HepG2 (cell line): ENCODE measurements around the gene ELP6. TPM values are rescaled to one million over a fixed set of nuclear protein-coding genes. Genes with fewer than 3 reads are reported as not detected.
A peak's percentile ranks its signal among the peaks of the same experiment; 100 is the strongest.

Experiments used
- ATAC-seq: fragments of 200-7000 bp; cut with Tn5 transposase; 3 replicates; pipeline ENCODE4 v1.9.1; 2020; ENCODE audit warnings: mild to moderate bottlenecking, moderate library complexity
- BruUV-seq: library from RNA; stranded (reverse); fragments of 400-500 nt; replicated peaks from 2 replicates; lab custom pipeline; 2021; lab: Mats Ljungman, UMichigan
- CTCF ChIA-PET: fragments of 300-600 bp; formaldehyde crosslinking; extraction: SDS; loops from one replicate; lab custom pipeline; 2021; ENCODE audit warnings: low total read pairs, inconsistent platforms, low intra/inter-chr PET ratio; lab: Yijun Ruan, JAX
- POLR2A ChIA-PET: fragments of 350-600 bp; sonication (Branson Sonifier 250); formaldehyde crosslinking; loops from one replicate; lab custom pipeline; 2020; ENCODE audit warnings: antibody characterized with exemption, inconsistent platforms; lab: Yijun Ruan, JAX
- DNase-seq: peaks from one replicate; pipeline ENCODE4 v3.0.0-alpha.2; 2015; ENCODE audit warnings: low spot score
- FAIRE-seq: peaks from 3 replicates; lab custom pipeline; 2011; peaks lifted over from hg19 to GRCh38; lab: Jason Lieb, UNC
- H2AFZ ChIP-seq: one replicate; pipeline ENCODE4 v1.6.1; 2011; ENCODE audit warnings: low read length, inconsistent platforms
- H3K27ac ChIP-seq: fragments of 300-600 bp; 3 replicates; pipeline ENCODE4 v1.8.0; 2011; ENCODE audit warnings: mixed run types, mild to moderate bottlenecking, mixed read lengths, low read length, inconsistent platforms; ENCODE audit not compliant: insufficient read depth; ENCODE audit errors: extremely low read length
- H3K27me3 ChIP-seq, 2 experiments: fragments of 200-600 bp in 1 of 2; 2 replicates in 1 of 2; 3 replicates in 1 of 2; pipeline versions ENCODE4 v1.6.0 to v1.8.0; 2011; ENCODE audit warnings: low read length in 2 of 2, mild to moderate bottlenecking in 2 of 2, moderate library complexity in 2 of 2, inconsistent platforms in 1 of 2; ENCODE audit not compliant: insufficient read depth in 2 of 2, control insufficient read depth in 1 of 2
- H3K36me3 ChIP-seq, 2 experiments: fragments of 200-600 bp in 1 of 2; replicated peaks in 1 of 2; 2 replicates in 1 of 2; 3 replicates in 1 of 2; pipeline versions ENCODE4 v1.5.1 to v1.8.0; 2011; ENCODE audit warnings: low read length in 2 of 2, inconsistent platforms in 1 of 2; ENCODE audit not compliant: insufficient read depth in 2 of 2, control insufficient read depth in 1 of 2
- H3K4me1 ChIP-seq: 2 replicates; pipeline ENCODE4 v1.5.1; 2012; ENCODE audit warnings: low read length, inconsistent platforms; ENCODE audit not compliant: insufficient read depth
- H3K4me2 ChIP-seq: 2 replicates; pipeline ENCODE4 v1.6.0; 2011; ENCODE audit warnings: low read depth, low read length, inconsistent platforms
- H3K4me3 ChIP-seq, 3 experiments: fragments of 200-600 bp in 1 of 3; sonication (generic), shearing (Covaris generic) in 1 of 3; replicated peaks in 1 of 3; 2 replicates each; pipeline ENCODE4 v1.5.1; 2011 to 2016; ENCODE audit warnings: low read length in 3 of 3, inconsistent platforms in 2 of 3, low read depth in 2 of 3, mild to moderate bottlenecking in 2 of 3, control low read depth in 1 of 3, mixed read lengths in 1 of 3; ENCODE audit not compliant: insufficient read depth in 1 of 3
- H3K79me2 ChIP-seq: one replicate; pipeline ENCODE4 v1.6.1; 2011; ENCODE audit warnings: low read length, inconsistent platforms; ENCODE audit not compliant: insufficient read depth
- H3K9ac ChIP-seq: 2 replicates; pipeline ENCODE4 v1.6.0; 2011; ENCODE audit warnings: mild to moderate bottlenecking, low read depth, low read length, inconsistent platforms; ENCODE audit not compliant: insufficient read depth
- H3K9me3 ChIP-seq: 2 replicates; pipeline ENCODE4 v1.5.1; 2012; ENCODE audit warnings: mild to moderate bottlenecking, low read length
- H4K20me1 ChIP-seq: 2 replicates; pipeline ENCODE4 v1.6.0; 2011; ENCODE audit warnings: inconsistent platforms, mild to moderate bottlenecking, low read length, moderate library complexity; ENCODE audit not compliant: insufficient read depth
- ATM ChIP-seq: fragments of 450-650 bp; IDR thresholded peaks from 2 replicates; pipeline ENCODE4 v1.7.1; 2017; ENCODE audit warnings: mild to moderate bottlenecking, borderline replicate concordance
- BATF2 ChIP-seq: sonication (generic); formaldehyde crosslinking; IDR thresholded peaks from 2 replicates; pipeline ENCODE4 v1.8.0; 2022; ENCODE audit warnings: mild to moderate bottlenecking, missing genetic modification reagents, moderate library complexity
- CREM ChIP-seq, 2 experiments: sonication (generic) in 1 of 2; formaldehyde crosslinking in 1 of 2; IDR thresholded peaks; 2 replicates each; pipeline versions ENCODE4 v1.4.0 to v1.6.1; 2016 to 2020; ENCODE audit warnings: antibody characterized with exemption in 1 of 2, mild to moderate bottlenecking in 1 of 2, missing genetic modification reagents in 1 of 2
- EP300 ChIP-seq, 3 experiments: sonication (generic) in 1 of 3; formaldehyde crosslinking in 1 of 3; IDR thresholded peaks; 2 replicates each; pipeline versions ENCODE4 v1.5.1 to v1.6.1; 2011 to 2020; ENCODE audit warnings: low read depth in 2 of 3, low read length in 2 of 3, borderline replicate concordance in 1 of 3, improper control_type of control experiment in 1 of 3, mild to moderate bottlenecking in 1 of 3, missing genetic modification reagents in 1 of 3, moderate library complexity in 1 of 3
- GATAD1 ChIP-seq: IDR thresholded peaks from 2 replicates; pipeline ENCODE4 v1.6.1; 2016; ENCODE audit warnings: missing genetic modification reagents, missing compliant biosample characterization
- HNF4G ChIP-seq, 2 experiments: sonication (generic) in 1 of 2; formaldehyde crosslinking in 1 of 2; IDR thresholded peaks; 2 replicates each; pipeline versions ENCODE4 v1.4.0 to v1.6.1; 2011 to 2020; ENCODE audit warnings: borderline replicate concordance in 2 of 2, low read depth in 2 of 2, mild to moderate bottlenecking in 2 of 2, low read length in 1 of 2, missing genetic modification reagents in 1 of 2, moderate library complexity in 1 of 2
- HNRNPLL ChIP-seq: fragments of 200-400 bp; formaldehyde crosslinking; IDR thresholded peaks from 2 replicates; pipeline ENCODE4 v1.6.1; 2017; ENCODE audit warnings: mild to moderate bottlenecking, low read depth, low read length; ENCODE audit not compliant: poor library complexity, severe bottlenecking
- HOXD1 ChIP-seq: sonication (generic); formaldehyde crosslinking; IDR thresholded peaks from 2 replicates; pipeline ENCODE4 v1.5.0; 2020; ENCODE audit warnings: missing genetic modification reagents
- TBX2 ChIP-seq: sonication (generic); formaldehyde crosslinking; IDR thresholded peaks from 2 replicates; pipeline ENCODE4 v1.5.0; 2020; ENCODE audit warnings: missing genetic modification reagents, mild to moderate bottlenecking, borderline replicate concordance
- TCF7 ChIP-seq: sonication (generic); IDR thresholded peaks from 2 replicates; pipeline ENCODE4 v1.6.1; 2016; ENCODE audit warnings: antibody characterized with exemption, low read depth
- TFDP1 ChIP-seq: IDR thresholded peaks from 2 replicates; pipeline ENCODE4 v1.6.1; 2016; ENCODE audit warnings: missing compliant biosample characterization, missing genetic modification reagents, borderline replicate concordance
- UBTF ChIP-seq: sonication (generic); formaldehyde crosslinking; IDR thresholded peaks from 2 replicates; pipeline ENCODE4 v1.4.0; 2020; ENCODE audit warnings: mild to moderate bottlenecking, missing genetic modification reagents
- ZFP1 ChIP-seq: IDR thresholded peaks from 2 replicates; pipeline ENCODE4 v1.6.1; 2016
- ZNF367 ChIP-seq: sonication (generic); formaldehyde crosslinking; IDR thresholded peaks from 2 replicates; pipeline ENCODE4 v1.4.0; 2020; ENCODE audit warnings: missing genetic modification reagents, borderline replicate concordance
- ZNF44 ChIP-seq: sonication (generic); formaldehyde crosslinking; IDR thresholded peaks from 2 replicates; pipeline ENCODE4 v1.5.1; 2020; ENCODE audit warnings: mild to moderate bottlenecking, missing genetic modification reagents
- ZNF546 ChIP-seq: sonication (generic); formaldehyde crosslinking; conservative IDR thresholded peaks from 2 replicates; pipeline ENCODE4 v1.8.1; 2023; ENCODE audit warnings: mild to moderate bottlenecking, missing genetic modification reagents
- ZNF607 ChIP-seq: sonication (generic); formaldehyde crosslinking; IDR thresholded peaks from 2 replicates; pipeline ENCODE4 v1.5.1; 2020; ENCODE audit warnings: missing genetic modification reagents, mild to moderate bottlenecking, borderline replicate concordance
- ZNF839 ChIP-seq: sonication (generic); formaldehyde crosslinking; IDR thresholded peaks from 2 replicates; pipeline ENCODE4 v1.4.0; 2020; ENCODE audit warnings: missing genetic modification reagents, mild to moderate bottlenecking, borderline replicate concordance
- ZNF879 ChIP-seq: sonication (generic); formaldehyde crosslinking; IDR thresholded peaks from 2 replicates; pipeline ENCODE4 v1.8.1; 2023; ENCODE audit warnings: missing genetic modification reagents
- in situ Hi-C: cut with HindIII; loops from 2 replicates; pipeline ENCODE4 v1.10.0; 2017; ENCODE audit warnings: low pct_unique_long_range_greater_than_20kb; ENCODE audit not compliant: extremely low pct_ligation_motif_present
- intact Hi-C: fragments of 100-400 bp; cut with micrococcal nuclease; formaldehyde crosslinking; loops from one replicate; pipeline ENCODE4 v1.10.0; 2022; ENCODE audit not compliant: unreplicated experiment
- polyA plus RNA-seq, 8 experiments: library from polyadenylated mRNA; depleted of rRNA in 3 of 8; stranded (reverse) in 7 of 8; unstranded in 1 of 8; fragments of >200 nt; fragmentation: Illumina TruSeq in 4 of 8; extraction: Trizol in 4 of 8; gene quantifications; 2 replicates each; pipeline versions ENCODE4 v1.2.1 to v1.2.3, GENCODE V29; 2011 to 2016; ENCODE audit warnings: low read depth in 4 of 8, missing spikeins in 1 of 8, mixed read lengths in 1 of 8; ENCODE audit not compliant: insufficient read depth in 1 of 8
- total RNA-seq, 5 experiments: library from RNA; depleted of rRNA; stranded (reverse); fragments of >200 nt; fragmentation: Illumina TruSeq; extraction: Trizol; gene quantifications; 2 replicates each; pipeline ENCODE4 v1.2.3, GENCODE V29; 2016; ENCODE audit warnings: low read depth in 1 of 5

ELP6 gene
- total and polyA plus RNA-seq, 2 of the 13 experiments (the other 11 are each of a cell fraction or from before 2014, with no cell fraction given), result 45.0 to 49.3 TPM

GRCh38 chr3:47520756-47521155, 7.2 kb upstream of the ELP6 start:
- ChIA-PET CTCF (no interaction called here), POLR2A (no interaction called here)
- Histone ChIP-seq H2AFZ (no peak overlapping the region), H3K4me2 (peak overlapping the region; percentile 36; the same call in 1 of the 2 replicates), H3K4me1 (peaks cover 44% of the 10 kb centered on the region), H4K20me1 (no peaks in the 10 kb centered on the region), H3K27me3 (no peaks in the 10 kb centered on the region), H3K79me2 (no peaks in the 10 kb centered on the region), H3K4me3 (no peak overlapping the region), H3K27ac (no peak overlapping the region), H3K9ac (no peak overlapping the region), H3K9me3 (no peaks in the 10 kb centered on the region), H3K36me3 (no peaks in the 10 kb centered on the region)
- BruUV-seq, result no TSS peak
- ATAC-seq, result no peak
- no peak for DNase-seq
- intact Hi-C loops (no loop called here), in situ Hi-C loops (no loop called here)
- FAIRE-seq, result no peak
- TF ChIP-seq HOXD1 (no peak), ZNF44 (no peak), TBX2 (CRISPR knock-in tag) (no peak), ZFP1 (CRISPR knock-in tag) (no peak), CREM (IDR thresholded peaks at IDR 0.05) (no peak), CREM (CRISPR knock-in tag; IDR thresholded peaks at IDR 0.05) (no peak), HNF4G (IDR thresholded peaks at IDR 0.05; ENCODE audit: borderline replicate concordance, low read depth, low read length) (no peak), HNF4G (CRISPR knock-in tag; IDR thresholded peaks at IDR 0.05; ENCODE audit: borderline replicate concordance, low read depth) (no peak), ATM (no peak), ZNF839 (no peak), ZNF879 (CRISPR knock-in tag) (no peak), ZNF607 (no peak), HNRNPLL (no peak), UBTF (CRISPR knock-in tag) (no peak), BATF2 (CRISPR knock-in tag) (no peak), ZNF367 (no peak), EP300 (IDR thresholded peaks at IDR 0.05; ENCODE audit: low read depth in 2 of 2, low read length in 2 of 2) (no peak), EP300 (CRISPR knock-in tag; IDR thresholded peaks at IDR 0.05; ENCODE audit: borderline replicate concordance) (no peak), GATAD1 (no peak), TFDP1 (CRISPR knock-in tag) (no peak), TCF7 (no peak), ZNF546 (CRISPR knock-in tag) (no peak)
